IMR-90 (cell line): Measurements from ENCODE around the gene SDHB. TPM values are rescaled to one million over a fixed set of nuclear protein-coding genes. Genes with fewer than 3 reads are reported as not detected.
A peak's percentile ranks its signal among the peaks of the same experiment; 100 is the strongest.

Experiments used
- ATAC-seq: fragments of 200-7000 bp; cut with Tn5 transposase; 2 replicates; pipeline ENCODE4 v1.9.1; 2020; ENCODE audit warnings: low read depth, mild to moderate bottlenecking, moderate library complexity
- BruUV-seq: library from RNA; stranded (reverse); fragments of 400-500 nt; replicated peaks from 2 replicates; lab custom pipeline; 2021; lab: Mats Ljungman, UMichigan
- CTCF ChIA-PET: fragments of 300-600 bp; formaldehyde crosslinking; extraction: SDS; loops from one replicate; lab custom pipeline; 2021; ENCODE audit warnings: antibody characterized with exemption; lab: Yijun Ruan, JAX
- POLR2A ChIA-PET: fragments of 300-600 bp; sonication (Branson Sonifier 250); formaldehyde crosslinking; loops from one replicate; lab custom pipeline; 2022; ENCODE audit warnings: antibody characterized with exemption; ENCODE audit not compliant: unreplicated experiment; lab: Charles Lee
- DNase-seq: peaks from one replicate; pipeline ENCODE4 v3.0.0; 2013
- H2AFZ ChIP-seq: replicated peaks from 2 replicates; pipeline ENCODE3; 2013; ENCODE audit warnings: low read length, mild to moderate bottlenecking; ENCODE audit not compliant: poor library complexity
- H2AK5ac ChIP-seq: 2 replicates; pipeline ENCODE4 v1.6.1; 2013; ENCODE audit warnings: low read depth, low read length, inconsistent platforms
- H2AK9ac ChIP-seq: replicated peaks from 2 replicates; pipeline ENCODE3; 2013; ENCODE audit warnings: mild to moderate bottlenecking, low read depth, low read length, moderate library complexity; ENCODE audit not compliant: poor library complexity
- H2BK120ac ChIP-seq: 2 replicates; pipeline ENCODE4 v1.6.1; 2013; ENCODE audit warnings: low read depth, low read length, inconsistent platforms
- H2BK15ac ChIP-seq: 3 replicates; pipeline ENCODE4 v1.6.1; 2013; ENCODE audit warnings: low read depth, low read length, inconsistent platforms
- H2BK20ac ChIP-seq: 2 replicates; pipeline ENCODE4 v1.6.1; 2013; ENCODE audit warnings: low read depth, mild to moderate bottlenecking, inconsistent platforms, low read length, moderate library complexity
- H2BK5ac ChIP-seq: 2 replicates; pipeline ENCODE4 v1.6.1; 2013; ENCODE audit warnings: mild to moderate bottlenecking, low read depth, low read length, inconsistent platforms; ENCODE audit not compliant: poor library complexity, severe bottlenecking
- H3K14ac ChIP-seq: replicated peaks from 2 replicates; pipeline ENCODE4 v1.6.1; 2013; ENCODE audit warnings: low read depth, low read length, inconsistent platforms
- H3K18ac ChIP-seq: 2 replicates; pipeline ENCODE4 v1.6.1; 2013; ENCODE audit warnings: low read depth, low read length, control low read depth
- H3K23ac ChIP-seq: 2 replicates; pipeline ENCODE4 v1.6.1; 2013; ENCODE audit warnings: low read depth, low read length, inconsistent platforms
- H3K27ac ChIP-seq: 2 replicates; pipeline ENCODE4 v1.5.1; 2013; ENCODE audit warnings: mild to moderate bottlenecking, control low read depth, low read length; ENCODE audit not compliant: insufficient read depth
- H3K27me3 ChIP-seq: 2 replicates; pipeline ENCODE4 v1.6.1; 2013; ENCODE audit warnings: low read length; ENCODE audit not compliant: control insufficient read depth, insufficient read depth
- H3K36me3 ChIP-seq: 2 replicates; pipeline ENCODE4 v1.6.1; 2013; ENCODE audit warnings: low read length, mixed read lengths; ENCODE audit not compliant: control insufficient read depth, insufficient read depth
- H3K4ac ChIP-seq: 2 replicates; pipeline ENCODE4 v1.6.1; 2013; ENCODE audit warnings: low read depth, low read length, inconsistent platforms
- H3K4me1 ChIP-seq: 2 replicates; pipeline ENCODE4 v1.6.1; 2013; ENCODE audit warnings: low read length, mixed read lengths; ENCODE audit not compliant: control insufficient read depth, insufficient read depth
- H3K4me2 ChIP-seq: 2 replicates; pipeline ENCODE4 v1.6.1; 2013; ENCODE audit warnings: low read depth, mild to moderate bottlenecking, control low read depth, low read length, moderate library complexity
- H3K4me3 ChIP-seq: 2 replicates; pipeline ENCODE4 v1.5.1; 2013; ENCODE audit warnings: low read depth, mild to moderate bottlenecking, control low read depth, low read length, moderate library complexity; ENCODE audit not compliant: insufficient read depth
- H3K56ac ChIP-seq: 2 replicates; pipeline ENCODE4 v1.6.1; 2013; ENCODE audit warnings: low read length, inconsistent platforms; ENCODE audit not compliant: insufficient read depth; ENCODE audit errors: extremely low read depth
- H3K79me1 ChIP-seq, 2 experiments: 2 replicates each; pipeline ENCODE4 v1.6.1; 2013; ENCODE audit warnings: low read length in 2 of 2, inconsistent platforms in 1 of 2, low read depth in 1 of 2
- H3K9ac ChIP-seq: 2 replicates; pipeline ENCODE4 v1.6.1; 2013; ENCODE audit warnings: low read depth, low read length, control low read depth
- H3K9me1 ChIP-seq: 2 replicates; pipeline ENCODE4 v1.6.1; 2013; ENCODE audit warnings: low read length, inconsistent platforms; ENCODE audit not compliant: insufficient read depth
- H3K9me3 ChIP-seq: 2 replicates; pipeline ENCODE4 v1.6.1; 2013; ENCODE audit warnings: low read length; ENCODE audit not compliant: control insufficient read depth, insufficient read depth
- H4K20me1 ChIP-seq: 2 replicates; pipeline ENCODE4 v1.6.1; 2013; ENCODE audit warnings: low read length, inconsistent platforms; ENCODE audit not compliant: insufficient read depth
- H4K5ac ChIP-seq: 2 replicates; pipeline ENCODE4 v1.6.1; 2013; ENCODE audit warnings: mild to moderate bottlenecking, low read depth, low read length, control low read depth
- H4K8ac ChIP-seq, 2 experiments: 2 replicates each; pipeline ENCODE4 v1.6.1; 2013; ENCODE audit warnings: low read depth in 2 of 2, low read length in 2 of 2, control low read depth in 1 of 2, inconsistent platforms in 1 of 2
- H4K91ac ChIP-seq: 2 replicates; pipeline ENCODE4 v1.6.1; 2013; ENCODE audit warnings: low read depth, low read length, inconsistent platforms; ENCODE audit not compliant: insufficient read depth
- CEBPB ChIP-seq: IDR thresholded peaks from 2 replicates; pipeline ENCODE4 v1.6.1; 2012; ENCODE audit warnings: low read depth, low read length, improper control_type of control experiment
- CTCF ChIP-seq: conservative IDR thresholded peaks from 2 replicates; pipeline ENCODE4 v1.5.1; 2012; ENCODE audit warnings: mild to moderate bottlenecking, low read depth, low read length, improper control_type of control experiment
- MAFK ChIP-seq: IDR thresholded peaks from 2 replicates; pipeline ENCODE4 v1.6.1; 2012; ENCODE audit warnings: low read depth, low read length, improper control_type of control experiment
- MXI1 ChIP-seq: IDR thresholded peaks from 2 replicates; pipeline ENCODE4 v1.6.1; 2012; ENCODE audit warnings: low read depth, mild to moderate bottlenecking, low read length, moderate library complexity, borderline replicate concordance
- NFE2L2 ChIP-seq: fragments of 150-350 bp; IDR thresholded peaks from 2 replicates; pipeline ENCODE4 v1.6.1; 2016; ENCODE audit warnings: low read depth, mild to moderate bottlenecking, low read length
- POLR2A ChIP-seq: IDR thresholded peaks from 2 replicates; pipeline ENCODE4 v1.6.1; 2012; ENCODE audit warnings: mild to moderate bottlenecking, low read depth, low read length
- RCOR1 ChIP-seq: IDR thresholded peaks from 2 replicates; pipeline ENCODE4 v1.6.1; 2012; ENCODE audit warnings: mild to moderate bottlenecking, low read length, improper control_type of control experiment; ENCODE audit not compliant: insufficient replicate concordance
- WGBS, 2 experiments: methylation state at CpG; one replicate each; pipeline versions ENCODE4 v1.1.5 to v1.1.7; 2013; ENCODE audit warnings: missing lambda C conversion rate in 2 of 2; ENCODE audit not compliant: insufficient read length in 1 of 2; ENCODE audit errors: extremely low coverage in 2 of 2; 5-methylcytosine and 5-hydroxymethylcytosine counted together
- dilution Hi-C: fragments of 300-500 bp; cut with HindIII; formaldehyde crosslinking; loops from one replicate; pipeline ENCODE4 v1.14.3; 2018; ENCODE audit warnings: low sequenced_read_pairs; ENCODE audit not compliant: unreplicated experiment
- in situ Hi-C: fragments of 300-500 bp; cut with MboI; formaldehyde crosslinking; loops from 3 replicates; pipeline ENCODE4 v1.14.3; 2019; ENCODE audit warnings: low sequenced_read_pairs, inconsistent platforms, mixed read lengths
- intact Hi-C: fragments of 100-400 bp; cut with micrococcal nuclease; formaldehyde crosslinking; loops from 2 replicates; pipeline ENCODE4 v1.10.0; 2022
- polyA plus RNA-seq, 3 experiments: library from polyadenylated mRNA; depleted of rRNA; stranded (reverse); fragments of >200 nt; gene quantifications; 2 replicates each; pipeline ENCODE4 v1.2.3, GENCODE V29; 2012; ENCODE audit warnings: low replicate concordance in 1 of 3
- total RNA-seq: library from RNA; depleted of rRNA; stranded (reverse); fragments of >200 nt; gene quantifications from 2 replicates; pipeline ENCODE4 v1.2.3, GENCODE V29; 2012
- TF ChIP-seq, protein P1 (sequence below): fragments of 150-350 bp; IDR thresholded peaks from 2 replicates; pipeline ENCODE4 v1.6.1; 2016; ENCODE audit warnings: low read depth, mild to moderate bottlenecking, low read length, moderate library complexity, borderline replicate concordance
- TF ChIP-seq, protein P2 (sequence below): fragments of 150-350 bp; IDR thresholded peaks from 2 replicates; pipeline ENCODE4 v1.6.1; 2017; ENCODE audit warnings: mild to moderate bottlenecking, antibody characterized with exemption, low read length, low read depth

SDHB gene
- total and polyA plus RNA-seq, 2 of the 4 experiments (the other 2 are of a cell fraction) = 122 to 206 TPM

GRCh38 chr1:17016317-17016661 lies 37.5 kb downstream of the SDHB start:
- H3K4me2 ChIP-seq = no peak overlapping the region

More at GRCh38 chr1:17016317-17016661, 37.5 kb downstream of the SDHB start:
- intact Hi-C loops (no loop called here), in situ Hi-C loops (no loop called here), dilution Hi-C loops (no loop called here)
- Histone ChIP-seq H3K9ac (no peak overlapping the region), H3K36me3 (peaks cover 23% of the 10 kb centered on the region), H2AK9ac (peak overlapping the region; percentile 15), H4K8ac (no peak overlapping the region), H3K23ac (no peak overlapping the region), H3K14ac (0 out of 2 replicates have a peak overlapping the region, but pooled peaks have one; percentile 16), H3K4ac (no peak overlapping the region), H3K4me1 (peaks cover 3% of the 10 kb centered on the region; the same call in 1 of the 2 replicates), H4K20me1 (no peaks in the 10 kb centered on the region), H2AK5ac (no peak overlapping the region), H3K79me1 (no peaks in the 10 kb centered on the region), H3K27ac (no peak overlapping the region), H4K5ac (no peak overlapping the region), H2BK20ac (no peak overlapping the region), H2AFZ (no peak overlapping the region), H3K4me3 (no peak overlapping the region), H2BK120ac (no peak overlapping the region), H3K27me3 (no peaks in the 10 kb centered on the region), H3K56ac (no peak overlapping the region), H3K9me1 (peaks cover 3% of the 10 kb centered on the region; the same call in 1 of the 2 replicates), H3K9me3 (no peaks in the 10 kb centered on the region), H2BK15ac (no peak overlapping the region), H3K18ac (no peak overlapping the region), H4K91ac (no peak overlapping the region), H2BK5ac (no peak overlapping the region)
- ChIA-PET CTCF (interaction anchor here (1.6 kb wide), 1 partner anchor 55 kb away, joined by 3 read pairs; no protein-coding TSS in a partner anchor), POLR2A (no interaction called here)
- no peak for ATAC-seq
- no peak; the same call in 1 of the 2 replicates for TF ChIP-seq MAFK
- TF ChIP-seq, protein P1, sequence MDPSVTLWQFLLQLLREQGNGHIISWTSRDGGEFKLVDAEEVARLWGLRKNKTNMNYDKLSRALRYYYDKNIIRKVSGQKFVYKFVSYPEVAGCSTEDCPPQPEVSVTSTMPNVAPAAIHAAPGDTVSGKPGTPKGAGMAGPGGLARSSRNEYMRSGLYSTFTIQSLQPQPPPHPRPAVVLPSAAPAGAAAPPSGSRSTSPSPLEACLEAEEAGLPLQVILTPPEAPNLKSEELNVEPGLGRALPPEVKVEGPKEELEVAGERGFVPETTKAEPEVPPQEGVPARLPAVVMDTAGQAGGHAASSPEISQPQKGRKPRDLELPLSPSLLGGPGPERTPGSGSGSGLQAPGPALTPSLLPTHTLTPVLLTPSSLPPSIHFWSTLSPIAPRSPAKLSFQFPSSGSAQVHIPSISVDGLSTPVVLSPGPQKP = no peak
- TF ChIP-seq POLR2A = no peak
- no peak for TF ChIP-seq RCOR1
- no peak for TF ChIP-seq CTCF
- TF ChIP-seq MXI1 = no peak
- no peak for TF ChIP-seq NFE2L2
- no peak for TF ChIP-seq CEBPB
- TF ChIP-seq, protein P2, sequence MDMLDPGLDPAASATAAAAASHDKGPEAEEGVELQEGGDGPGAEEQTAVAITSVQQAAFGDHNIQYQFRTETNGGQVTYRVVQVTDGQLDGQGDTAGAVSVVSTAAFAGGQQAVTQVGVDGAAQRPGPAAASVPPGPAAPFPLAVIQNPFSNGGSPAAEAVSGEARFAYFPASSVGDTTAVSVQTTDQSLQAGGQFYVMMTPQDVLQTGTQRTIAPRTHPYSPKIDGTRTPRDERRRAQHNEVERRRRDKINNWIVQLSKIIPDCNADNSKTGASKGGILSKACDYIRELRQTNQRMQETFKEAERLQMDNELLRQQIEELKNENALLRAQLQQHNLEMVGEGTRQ = no peak
- WGBS, 2 experiments = 55% methylated on average over 2 of the region's 5 CpGs; no CpG with 5 or more reads in 1 of the 2 experiments
- BruUV-seq = no TSS peak
- DNase-seq = peak; percentile 76
